H1 (cell line): ENCODE measurements around the gene ILF2. TPM values are rescaled to one million over a fixed set of nuclear protein-coding genes. Genes with fewer than 3 reads are reported as not detected.

Source experiments
- CTCF ChIA-PET: fragments of 300-600 bp; sonication (Branson Sonifier 250); formaldehyde crosslinking; loops from one replicate; lab custom pipeline; 2021; ENCODE audit not compliant: partially characterized antibody; lab: Charles Lee
- POLR2A ChIA-PET: fragments of 300-600 bp; sonication (Branson Sonifier 250); formaldehyde crosslinking; loops from one replicate; lab custom pipeline; 2021; ENCODE audit warnings: inconsistent platforms; ENCODE audit not compliant: partially characterized antibody; lab: Charles Lee
- DNase-seq, 2 experiments: peaks; one replicate each; pipeline versions ENCODE4 v3.0.0 to v3.0.0-alpha.2; 2010 to 2022; ENCODE audit warnings: low spot score in 2 of 2, low read depth in 1 of 2, mixed read lengths in 1 of 2
- FAIRE-seq: peaks from 2 replicates; lab custom pipeline; 2011; peaks lifted over from hg19 to GRCh38; lab: Jason Lieb, UNC
- H2AFZ ChIP-seq: 2 replicates; pipeline ENCODE4 v1.8.1; 2012; ENCODE audit warnings: low read length, inconsistent platforms
- H2AK5ac ChIP-seq: 2 replicates; pipeline ENCODE4 v1.6.1; 2013; ENCODE audit warnings: low read depth, low read length
- H2BK120ac ChIP-seq: replicated peaks from 2 replicates; pipeline ENCODE3; 2013; ENCODE audit warnings: low read depth, low read length, inconsistent platforms
- H2BK12ac ChIP-seq: 2 replicates; pipeline ENCODE4 v1.6.1; 2013; ENCODE audit warnings: low read depth, low read length
- H2BK15ac ChIP-seq: 2 replicates; pipeline ENCODE4 v1.6.1; 2013; ENCODE audit warnings: low read length
- H2BK20ac ChIP-seq: 2 replicates; pipeline ENCODE4 v1.6.1; 2013; ENCODE audit warnings: low read length
- H2BK5ac ChIP-seq: 2 replicates; pipeline ENCODE4 v1.6.1; 2013; ENCODE audit warnings: low read depth, low read length
- H3K14ac ChIP-seq: 2 replicates; pipeline ENCODE4 v1.6.1; 2013; ENCODE audit warnings: inconsistent platforms; ENCODE audit not compliant: insufficient read length
- H3K18ac ChIP-seq: 2 replicates; pipeline ENCODE4 v1.6.1; 2013; ENCODE audit warnings: low read length; ENCODE audit errors: extremely low read depth
- H3K23ac ChIP-seq: 2 replicates; pipeline ENCODE4 v1.6.1; 2013; ENCODE audit warnings: inconsistent platforms; ENCODE audit not compliant: insufficient read length
- H3K23me2 ChIP-seq: 2 replicates; pipeline ENCODE4 v1.6.1; 2013; ENCODE audit warnings: low read depth, low read length
- H3K27ac ChIP-seq: 2 replicates; pipeline ENCODE4 v1.6.1; 2011; ENCODE audit warnings: low read depth, low read length, inconsistent platforms
- H3K27me3 ChIP-seq, 4 experiments: replicated peaks in 1 of 4; 1 replicate in 1 of 4; 2 replicates in 3 of 4; pipeline versions ENCODE4 v1.6.1 to v1.8.1; 2011 to 2013; ENCODE audit warnings: low read length in 3 of 4, mild to moderate bottlenecking in 3 of 4, inconsistent platforms in 2 of 4, mixed read lengths in 2 of 4, moderate library complexity in 1 of 4; ENCODE audit not compliant: control insufficient read depth in 3 of 4, insufficient read depth in 3 of 4; ENCODE audit errors: extremely low read depth in 1 of 4
- H3K36me3 ChIP-seq, 4 experiments: 2 replicates each; pipeline versions ENCODE4 v1.6.1 to v1.8.1; 2011 to 2013; ENCODE audit warnings: mild to moderate bottlenecking in 4 of 4, low read length in 3 of 4, moderate library complexity in 2 of 4, control low read depth in 1 of 4, inconsistent platforms in 1 of 4; ENCODE audit not compliant: insufficient read depth in 4 of 4, control insufficient read depth in 2 of 4
- H3K4ac ChIP-seq: replicated peaks from 2 replicates; pipeline ENCODE3; 2013; ENCODE audit warnings: low read length, low read depth, mixed read lengths, inconsistent platforms; ENCODE audit not compliant: insufficient read length
- H3K4me1 ChIP-seq, 4 experiments: replicated peaks in 1 of 4; 1 replicate in 1 of 4; 2 replicates in 3 of 4; pipeline versions ENCODE4 v1.6.1 to v1.8.1; 2011 to 2013; ENCODE audit warnings: low read length in 3 of 4, inconsistent platforms in 2 of 4, mixed read lengths in 1 of 4; ENCODE audit not compliant: insufficient read depth in 4 of 4, control insufficient read depth in 3 of 4
- H3K4me2 ChIP-seq, 2 experiments: 2 replicates each; pipeline versions ENCODE4 v1.6.1 to v1.8.1; 2011 to 2013; ENCODE audit warnings: low read depth in 2 of 2, low read length in 2 of 2, control low read depth in 1 of 2, inconsistent platforms in 1 of 2, mild to moderate bottlenecking in 1 of 2; ENCODE audit not compliant: insufficient read depth in 1 of 2
- H3K4me3 ChIP-seq, 4 experiments: fragments of 200-600, 300-600 bp in 1 of 4; sonication (generic), shearing (Covaris generic), sonication (Bioruptor Twin) in 1 of 4; 2 replicates each; pipeline versions ENCODE4 v1.5.1 to v1.8.1; 2011 to 2016; ENCODE audit warnings: low read length in 4 of 4, low read depth in 3 of 4, control low read depth in 2 of 4, inconsistent platforms in 2 of 4, mild to moderate bottlenecking in 2 of 4, mixed read lengths in 1 of 4, moderate library complexity in 1 of 4; ENCODE audit not compliant: insufficient read depth in 2 of 4; ENCODE audit errors: extremely low read depth in 1 of 4
- H3K56ac ChIP-seq: replicated peaks from 2 replicates; pipeline ENCODE3; 2013; ENCODE audit warnings: low read depth, mild to moderate bottlenecking, mixed read lengths, low read length, inconsistent platforms; ENCODE audit not compliant: insufficient read length
- H3K79me1 ChIP-seq: 2 replicates; pipeline ENCODE4 v1.6.1; 2013; ENCODE audit warnings: low read depth, low read length, control low read depth
- H3K79me2 ChIP-seq, 2 experiments: 2 replicates each; pipeline versions ENCODE4 v1.6.1 to v1.8.1; 2012 to 2013; ENCODE audit warnings: low read length in 2 of 2, mild to moderate bottlenecking in 2 of 2, inconsistent platforms in 1 of 2; ENCODE audit not compliant: insufficient read depth in 2 of 2, control insufficient read depth in 1 of 2
- H3K9ac ChIP-seq, 4 experiments: replicated peaks in 1 of 4; 1 replicate in 1 of 4; 2 replicates in 3 of 4; pipeline versions ENCODE4 v1.6.1 to v1.8.1; 2011 to 2013; ENCODE audit warnings: low read depth in 3 of 4, low read length in 3 of 4, control low read depth in 2 of 4, mild to moderate bottlenecking in 2 of 4, moderate library complexity in 2 of 4, inconsistent platforms in 1 of 4; ENCODE audit errors: extremely low read depth in 1 of 4
- H3K9me3 ChIP-seq, 2 experiments: 2 replicates each; pipeline versions ENCODE4 v1.6.1 to v1.8.1; 2012 to 2013; ENCODE audit warnings: mild to moderate bottlenecking in 2 of 2, moderate library complexity in 2 of 2, control low read depth in 1 of 2, inconsistent platforms in 1 of 2, low read depth in 1 of 2, low read length in 1 of 2, mixed read lengths in 1 of 2; ENCODE audit not compliant: insufficient read depth in 2 of 2
- H4K20me1 ChIP-seq, 2 experiments: replicated peaks in 1 of 2; 2 replicates each; pipeline versions ENCODE3 to v1.8.1; 2011 to 2013; ENCODE audit warnings: inconsistent platforms in 2 of 2, low read length in 2 of 2, mild to moderate bottlenecking in 1 of 2; ENCODE audit not compliant: insufficient read depth in 2 of 2, control insufficient read depth in 1 of 2
- H4K5ac ChIP-seq: 2 replicates; pipeline ENCODE4 v1.6.1; 2013; ENCODE audit warnings: low read length, low read depth, mixed read lengths, inconsistent platforms; ENCODE audit not compliant: insufficient read length
- H4K8ac ChIP-seq: 2 replicates; pipeline ENCODE4 v1.8.0; 2013; ENCODE audit warnings: mild to moderate bottlenecking, moderate library complexity, low read length, inconsistent platforms; ENCODE audit not compliant: insufficient read depth; ENCODE audit errors: extremely low read depth
- H4K91ac ChIP-seq: replicated peaks from 2 replicates; pipeline ENCODE3; 2013; ENCODE audit warnings: low read length, mixed read lengths, inconsistent platforms; ENCODE audit not compliant: insufficient read length
- POLR2AphosphoS5 ChIP-seq: IDR thresholded peaks from 2 replicates; pipeline ENCODE4 v1.6.1; 2011; ENCODE audit warnings: low read depth, low read length
- SIN3A ChIP-seq, 2 experiments: IDR thresholded peaks in 1 of 2; conservative IDR thresholded peaks in 1 of 2; 2 replicates each; pipeline ENCODE4 v1.6.1; 2011 to 2012; ENCODE audit warnings: low read length in 2 of 2, improper control_type of control experiment in 1 of 2, low read depth in 1 of 2, mild to moderate bottlenecking in 1 of 2
- SUZ12 ChIP-seq: fragments of 200-600 bp; sonication (generic); IDR thresholded peaks from 2 replicates; pipeline ENCODE4 v1.6.1; 2012; ENCODE audit warnings: mild to moderate bottlenecking, inconsistent platforms, low read length, moderate library complexity, mixed read lengths
- TEAD4 ChIP-seq: IDR thresholded peaks from 2 replicates; pipeline ENCODE4 v1.6.1; 2012; ENCODE audit warnings: low read depth, low read length, inconsistent platforms, mixed read lengths
- WGBS, 2 experiments: shearing (Covaris generic) in 1 of 2; methylation state at CpG; one replicate each; pipeline versions ENCODE4 v1.1.6 to v1.1.7; 2013 to 2015; ENCODE audit warnings: low lambda C conversion rate in 2 of 2, mixed read lengths in 2 of 2, inconsistent platforms in 1 of 2, low coverage in 1 of 2, missing lambda C conversion rate in 1 of 2; ENCODE audit not compliant: insufficient replicate concordance in 2 of 2, insufficient coverage in 1 of 2, insufficient read length in 1 of 2; ENCODE audit errors: extremely low coverage in 1 of 2, missing lambda C conversion rate in 1 of 2; 5-methylcytosine and 5-hydroxymethylcytosine counted together
- polyA plus RNA-seq, 7 experiments: library from polyadenylated mRNA; depleted of rRNA in 3 of 7; stranded (reverse) in 5 of 7; unstranded in 2 of 7; fragments of >200 nt in 5 of 7; fragments of 200-250 nt in 2 of 7; gene quantifications; 1 replicate in 5 of 7; 2 replicates in 1 of 7; 4 replicates in 1 of 7; pipeline versions ENCODE4 v1.2.1 to v1.2.3, GENCODE V29; 2011 to 2013; ENCODE audit warnings: missing spikeins in 2 of 7, mixed read lengths in 2 of 7
- total RNA-seq: library from RNA; stranded (reverse); fragmentation: NEBNext Ultra II Directional; extraction: Animal tissue kit (Norgen Biotek cat#: 25700); gene quantifications from 2 replicates; pipeline ENCODE4 v1.2.1, GENCODE V29; 2021

The ILF2 gene
- total and polyA plus RNA-seq, 2 of the 8 experiments (the other 6 are each of a cell fraction or from before 2014, with no cell fraction given) = 389 to 474 TPM

DNA sequence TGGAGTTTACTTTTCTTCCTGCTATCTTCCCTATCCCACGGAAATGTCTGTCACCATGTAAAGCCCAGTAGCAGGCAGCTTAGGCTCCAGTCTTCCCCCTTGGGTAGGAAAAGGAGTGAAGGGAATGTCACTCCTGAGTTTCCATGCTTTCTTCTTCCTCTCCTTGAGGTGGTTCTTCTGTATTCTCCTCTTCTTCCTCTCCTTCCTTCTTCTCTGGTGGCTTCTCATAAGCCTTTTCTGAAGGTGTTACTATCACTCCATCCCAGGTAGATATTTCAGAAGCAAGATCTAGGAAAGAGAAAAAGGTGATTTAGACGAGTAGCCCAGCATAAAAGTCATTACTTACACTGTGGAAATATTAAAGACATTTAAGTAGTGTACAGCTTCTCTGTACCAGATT is 8.5 kb downstream of the ILF2 start:
- CTCF ChIA-PET = interaction anchor here (1.3 to 1.4 kb wide), 4 partner anchors 14 to 309 kb away, joined by 3 read pairs; no protein-coding TSS in a partner anchor
- TF ChIP-seq SUZ12 (no peak), POLR2AphosphoS5 (0 out of 2 replicates have a peak, but pooled peaks have one; percentile 15), SIN3A (conservative IDR thresholded peaks at IDR 0.05 in 1 of 2, IDR thresholded peaks at IDR 0.05 in 1 of 2; ENCODE audit: low read depth in 1 of 2, low read length in 2 of 2) (0 out of 4 replicates have a peak, but pooled peaks of 1 of the 2 experiments have one; percentile 31), TEAD4 (no peak)
- TF ChIP-seq, all 59 proteins: peak for 2
- Histone ChIP-seq H3K27ac (no peak overlapping the region), H4K8ac (no peak overlapping the region), H4K20me1 (peaks cover 0 to 10% of the 10 kb centered on the region in 2 experiments), H3K79me1 (peaks cover 5% of the 10 kb centered on the region; the same call in 1 of the 2 replicates), H3K23ac (no peak overlapping the region), H2BK20ac (no peak overlapping the region), H3K9me3 (no peaks in the 10 kb centered on the region), H3K56ac (no peak overlapping the region), H2AFZ (no peak overlapping the region), H3K4me2 (no peak overlapping the region), H2BK120ac (no peak overlapping the region), H3K27me3 (no peaks in the 10 kb centered on the region), H2BK5ac (no peak overlapping the region), H3K4me1 (peaks cover 0 to 4% (median 2%) of the 10 kb centered on the region in 4 experiments; a peak in 2 of 7 replicates), H2BK15ac (no peak overlapping the region), H2BK12ac (no peak overlapping the region), H4K91ac (no peak overlapping the region), H4K5ac (no peak overlapping the region), H3K4me3 (no peak overlapping the region), H2AK5ac (no peak overlapping the region), H3K14ac (no peak overlapping the region), H3K36me3 (peaks cover 53 to 69% (median 64%) of the 10 kb centered on the region in 4 experiments), H3K23me2 (no peaks in the 10 kb centered on the region), H3K4ac (no peak overlapping the region), H3K18ac (no peak overlapping the region), H3K79me2 (peaks cover 0 to 11% of the 10 kb centered on the region in 2 experiments; a peak in 2 of 4 replicates), H3K9ac (no peak overlapping the region)
- POLR2A ChIA-PET = interaction anchor here (0.8 to 19.8 kb wide), 15 partner anchors 8 to 307 kb away, joined by 3 to 343 read pairs (median 4); partner anchors contain the start of genes CHTOP, CREB3L4, ILF2 and NPR1
- WGBS, 2 experiments = 87% methylated on average over 2 of the region's 2 CpGs; no CpG with 5 or more reads in 1 of the 2 experiments
- DNase-seq (no peak), FAIRE-seq (no peak)
